Measurements from ENCODE around the gene TSSK6.

The TSSK6 gene

DNA sequence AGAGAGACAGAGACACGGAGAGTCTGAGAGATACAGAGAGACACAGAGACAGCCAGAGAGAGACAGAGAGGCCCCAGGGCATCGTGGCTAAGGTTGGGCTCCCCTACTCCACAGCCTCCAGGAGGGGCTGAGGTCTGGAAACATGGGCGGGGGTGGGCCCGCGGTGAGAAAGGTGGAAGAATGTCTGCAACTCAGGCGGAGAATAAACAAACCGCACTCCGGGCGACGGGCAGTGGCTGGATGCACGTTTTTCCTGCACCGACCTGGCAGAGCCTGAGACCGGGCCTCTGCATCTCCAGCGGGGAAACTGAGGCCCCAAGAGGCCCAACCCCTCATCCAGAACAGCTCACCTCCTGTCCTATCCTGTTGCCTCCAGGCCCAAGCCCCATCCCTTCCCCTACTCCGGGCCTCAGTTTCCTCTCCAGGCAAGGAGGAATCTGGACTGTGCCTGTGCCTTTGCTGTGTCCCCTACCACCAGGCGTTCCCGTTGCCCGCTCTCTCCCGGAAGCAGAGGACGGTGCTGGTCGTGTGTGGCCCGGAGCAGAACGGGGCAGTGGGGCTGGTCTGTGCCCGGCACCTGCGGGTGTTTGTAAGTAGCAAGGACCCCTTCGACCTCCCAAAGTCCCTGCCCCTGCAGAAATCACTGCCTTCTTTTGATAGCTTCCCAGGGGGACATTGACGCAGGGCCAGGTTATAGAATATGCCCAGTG is 19.4 kb upstream of the TSSK6 start:
- TF ChIP-seq, protein P1, sequence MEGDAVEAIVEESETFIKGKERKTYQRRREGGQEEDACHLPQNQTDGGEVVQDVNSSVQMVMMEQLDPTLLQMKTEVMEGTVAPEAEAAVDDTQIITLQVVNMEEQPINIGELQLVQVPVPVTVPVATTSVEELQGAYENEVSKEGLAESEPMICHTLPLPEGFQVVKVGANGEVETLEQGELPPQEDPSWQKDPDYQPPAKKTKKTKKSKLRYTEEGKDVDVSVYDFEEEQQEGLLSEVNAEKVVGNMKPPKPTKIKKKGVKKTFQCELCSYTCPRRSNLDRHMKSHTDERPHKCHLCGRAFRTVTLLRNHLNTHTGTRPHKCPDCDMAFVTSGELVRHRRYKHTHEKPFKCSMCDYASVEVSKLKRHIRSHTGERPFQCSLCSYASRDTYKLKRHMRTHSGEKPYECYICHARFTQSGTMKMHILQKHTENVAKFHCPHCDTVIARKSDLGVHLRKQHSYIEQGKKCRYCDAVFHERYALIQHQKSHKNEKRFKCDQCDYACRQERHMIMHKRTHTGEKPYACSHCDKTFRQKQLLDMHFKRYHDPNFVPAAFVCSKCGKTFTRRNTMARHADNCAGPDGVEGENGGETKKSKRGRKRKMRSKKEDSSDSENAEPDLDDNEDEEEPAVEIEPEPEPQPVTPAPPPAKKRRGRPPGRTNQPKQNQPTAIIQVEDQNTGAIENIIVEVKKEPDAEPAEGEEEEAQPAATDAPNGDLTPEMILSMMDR (IDR thresholded peaks at IDR 0.05; ENCODE audit: low read depth, low read length): no peak
- DNase-seq (ENCODE audit: extremely low read depth, low read depth): no peak

DNA sequence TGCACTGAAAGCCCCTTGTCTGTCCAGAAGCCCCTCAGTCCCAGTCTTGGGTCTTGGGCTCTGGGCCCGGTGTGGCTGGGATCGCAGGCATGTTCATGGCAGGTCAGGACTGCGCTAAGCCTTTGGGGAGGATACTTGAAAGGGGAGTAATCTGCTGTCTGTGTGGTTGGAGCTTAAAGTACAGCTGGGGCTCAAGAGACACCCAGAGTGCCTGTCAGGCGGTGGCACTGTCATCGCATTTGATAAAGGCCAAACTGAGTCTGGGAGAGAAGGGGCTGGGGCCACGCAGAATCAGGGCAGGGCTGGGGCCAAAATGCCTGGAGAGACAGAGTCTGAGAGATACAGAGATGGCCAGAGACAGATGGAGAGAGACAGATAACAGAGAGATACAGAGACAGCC is 18.5 kb upstream of the TSSK6 start:
- TF ChIP-seq, protein P1 (IDR thresholded peaks at IDR 0.05; ENCODE audit: low read depth, low read length): no peak
- DNase-seq (ENCODE audit: extremely low read depth, low read depth): no peak

DNA sequence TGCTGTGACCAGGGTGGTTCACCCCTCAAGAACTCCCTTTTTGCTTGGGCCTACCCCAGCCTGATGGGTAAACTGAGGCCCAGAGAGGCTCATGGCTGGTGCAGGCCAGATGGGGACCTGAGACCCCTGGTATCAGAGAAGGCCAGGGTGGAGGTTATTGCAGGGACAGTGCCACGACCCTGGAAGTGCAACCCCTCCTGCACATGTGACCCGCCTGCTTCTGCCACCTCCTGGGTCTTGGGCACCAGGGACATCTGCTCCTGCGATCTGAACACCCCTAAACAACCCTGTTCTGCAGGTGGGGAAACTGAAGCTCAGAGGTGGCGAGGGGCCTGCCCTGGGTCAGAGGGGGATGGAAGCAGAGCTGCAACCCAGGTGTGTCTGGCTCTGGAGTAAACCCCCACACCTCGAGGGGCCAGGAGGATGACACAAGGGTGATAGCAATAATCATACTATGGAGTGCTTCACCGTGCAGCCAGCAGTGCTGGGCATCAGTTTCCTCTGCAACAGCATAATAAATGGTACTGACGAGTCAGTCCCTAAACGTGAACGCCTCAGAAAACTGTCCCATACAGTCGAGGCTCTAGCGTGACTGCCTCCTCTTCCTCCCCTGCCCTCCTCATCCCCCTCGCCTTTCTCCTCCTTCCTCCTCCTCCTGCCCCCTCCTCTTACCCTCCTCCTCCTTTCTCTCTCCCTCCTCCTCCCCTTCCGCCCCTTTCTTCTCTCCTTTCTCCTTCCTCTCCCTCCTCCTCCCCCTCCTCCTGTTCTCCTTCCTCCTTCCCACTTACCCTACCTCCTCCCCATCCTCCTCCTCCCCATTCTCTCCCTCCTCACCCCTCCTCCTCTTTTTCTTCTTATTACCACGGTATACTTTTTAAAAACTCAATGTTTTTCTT is 17.7 kb upstream of the TSSK6 start:
- TF ChIP-seq, protein P1 (IDR thresholded peaks at IDR 0.05; ENCODE audit: low read depth, low read length): no peak
- no peak for DNase-seq (ENCODE audit: extremely low read depth, low read depth)

DNA sequence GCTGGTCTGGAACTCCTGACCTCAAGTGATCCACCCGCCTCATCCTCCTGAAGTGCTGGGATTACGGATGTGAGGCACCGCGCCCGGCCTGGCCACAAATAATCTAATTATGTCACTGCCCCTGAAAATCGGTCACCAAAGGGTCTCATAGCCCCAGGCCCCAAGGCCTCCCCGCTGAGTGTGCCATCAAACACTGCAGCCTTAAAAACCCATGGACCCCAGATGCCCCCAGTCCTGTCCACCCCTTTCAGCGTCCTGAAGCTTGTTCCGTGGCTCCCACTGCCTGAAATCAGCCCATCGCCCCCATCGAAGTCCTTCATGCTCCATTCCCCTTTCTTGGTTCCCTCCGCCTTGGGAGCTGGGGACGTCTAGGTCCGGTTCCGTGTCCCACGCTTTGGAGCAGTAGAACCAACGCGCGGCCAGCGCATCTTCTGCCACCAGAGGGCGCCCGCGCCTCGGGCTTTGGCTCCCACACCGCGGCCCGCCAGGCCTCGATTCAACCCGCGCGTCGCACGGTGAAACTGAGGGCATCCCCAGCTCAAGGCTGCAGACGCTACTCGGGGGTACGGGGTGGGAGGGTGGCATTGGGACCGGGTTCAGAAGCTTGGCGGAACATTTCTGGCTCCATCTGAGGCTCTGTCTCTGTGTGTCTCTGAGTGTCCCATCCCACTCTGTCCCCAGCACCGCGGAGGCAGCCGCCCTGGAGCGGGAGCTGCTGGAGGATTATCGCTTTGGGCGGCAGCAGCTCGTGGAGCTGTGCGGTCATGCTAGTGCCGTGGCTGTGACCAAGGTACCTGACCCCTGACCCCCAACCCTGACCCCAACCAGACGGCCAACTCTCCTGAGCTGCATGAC is 16.8 kb upstream of the TSSK6 start:
- no peak for DNase-seq (ENCODE audit: extremely low read depth, low read depth)
- TF ChIP-seq, protein P1 (IDR thresholded peaks at IDR 0.05; ENCODE audit: low read depth, low read length): peak; percentile 97

DNA sequence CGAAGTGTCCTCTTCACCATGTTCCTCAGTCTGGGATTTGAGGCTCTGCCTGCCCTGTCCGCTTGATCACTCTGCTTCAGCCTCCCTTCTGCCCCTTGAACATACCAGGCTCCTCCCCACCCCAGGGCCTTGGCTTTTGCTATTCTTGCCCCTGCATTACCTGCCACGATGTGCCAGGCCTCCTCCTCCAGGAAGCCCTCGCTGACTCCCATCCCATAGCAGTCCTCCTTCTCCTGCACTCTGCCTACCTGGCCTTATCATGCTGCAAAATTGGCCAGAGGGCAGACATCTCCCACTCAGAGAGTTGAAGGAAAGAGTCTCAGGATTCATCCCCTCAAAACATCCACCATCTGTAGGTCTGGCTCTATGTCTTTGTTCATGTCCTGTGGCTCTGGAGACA is 15.5 kb upstream of the TSSK6 start:
- DNase-seq (ENCODE audit: extremely low read depth, low read depth): no peak
- TF ChIP-seq, protein P1 (IDR thresholded peaks at IDR 0.05; ENCODE audit: low read depth, low read length): no peak

DNA sequence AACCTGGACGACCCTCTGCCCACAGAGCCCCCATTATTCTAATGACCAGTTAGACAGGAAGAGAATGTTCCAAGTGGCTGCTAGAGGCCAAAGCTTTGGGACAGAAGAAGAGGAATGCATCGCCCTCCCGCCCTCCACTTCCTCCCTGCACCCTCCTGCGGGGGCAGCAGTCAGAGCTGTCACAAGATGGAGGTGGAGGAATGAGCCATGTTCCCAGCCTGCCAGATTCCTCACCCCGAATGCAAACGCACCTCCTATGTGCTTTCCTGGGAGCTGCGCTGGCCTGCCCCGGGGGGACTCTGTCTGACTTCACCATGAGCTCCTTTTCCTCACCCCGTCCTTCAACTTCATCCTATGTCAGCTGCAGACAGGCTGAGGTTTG is 15.1 kb upstream of the TSSK6 start:
- TF ChIP-seq, protein P1 (IDR thresholded peaks at IDR 0.05; ENCODE audit: low read depth, low read length): no peak
- DNase-seq (ENCODE audit: extremely low read depth, low read depth): no peak
